ENCODE results near the gene OR2J3.

Gene OR2J3

DNA sequence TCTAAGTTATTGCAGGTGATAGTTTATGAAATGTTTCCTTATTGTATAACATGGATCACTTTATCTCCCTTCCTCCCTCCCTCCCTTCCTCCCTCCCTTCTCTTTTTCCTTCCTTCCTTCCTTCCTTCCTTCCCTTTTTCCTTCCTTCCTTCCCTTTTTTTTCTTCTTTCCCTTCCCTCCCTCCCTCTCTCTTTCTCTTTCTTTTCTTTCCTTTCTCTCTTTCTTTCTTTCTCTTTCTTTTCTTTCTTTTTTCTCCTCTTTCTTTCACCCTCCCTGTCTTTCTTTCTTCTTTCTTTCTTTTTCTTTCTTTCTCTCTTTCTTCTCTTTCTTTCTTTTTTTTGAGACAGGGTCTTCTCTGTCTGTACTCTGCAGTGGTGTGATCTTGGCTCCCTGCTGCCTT is 26.5 kb upstream of the OR2J3 start:
- TF ChIP-seq EZH2phosphoT487 (IDR thresholded peaks at IDR 0.05; ENCODE audit: borderline replicate concordance, low read length), result no peak
- TF ChIP-seq, protein P1, sequence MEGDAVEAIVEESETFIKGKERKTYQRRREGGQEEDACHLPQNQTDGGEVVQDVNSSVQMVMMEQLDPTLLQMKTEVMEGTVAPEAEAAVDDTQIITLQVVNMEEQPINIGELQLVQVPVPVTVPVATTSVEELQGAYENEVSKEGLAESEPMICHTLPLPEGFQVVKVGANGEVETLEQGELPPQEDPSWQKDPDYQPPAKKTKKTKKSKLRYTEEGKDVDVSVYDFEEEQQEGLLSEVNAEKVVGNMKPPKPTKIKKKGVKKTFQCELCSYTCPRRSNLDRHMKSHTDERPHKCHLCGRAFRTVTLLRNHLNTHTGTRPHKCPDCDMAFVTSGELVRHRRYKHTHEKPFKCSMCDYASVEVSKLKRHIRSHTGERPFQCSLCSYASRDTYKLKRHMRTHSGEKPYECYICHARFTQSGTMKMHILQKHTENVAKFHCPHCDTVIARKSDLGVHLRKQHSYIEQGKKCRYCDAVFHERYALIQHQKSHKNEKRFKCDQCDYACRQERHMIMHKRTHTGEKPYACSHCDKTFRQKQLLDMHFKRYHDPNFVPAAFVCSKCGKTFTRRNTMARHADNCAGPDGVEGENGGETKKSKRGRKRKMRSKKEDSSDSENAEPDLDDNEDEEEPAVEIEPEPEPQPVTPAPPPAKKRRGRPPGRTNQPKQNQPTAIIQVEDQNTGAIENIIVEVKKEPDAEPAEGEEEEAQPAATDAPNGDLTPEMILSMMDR (IDR thresholded peaks at IDR 0.05; ENCODE audit: low read depth, low read length, poor library complexity, severe bottlenecking), result no peak
- Histone ChIP-seq H3K9me2 (replicated peaks; ENCODE audit: control insufficient read depth, low read length) (no peaks in the 10 kb centered on the region), H3K4me3 (ENCODE audit: low read length) (no peak overlapping the region), H3K27me3 (ENCODE audit: control insufficient read depth, low read length) (no peaks in the 10 kb centered on the region), H3K79me2 (ENCODE audit: control insufficient read depth, low read length) (no peaks in the 10 kb centered on the region), H3K9me3 (ENCODE audit: control insufficient read depth, insufficient read depth, low read length) (no peaks in the 10 kb centered on the region), H3K4me2 (ENCODE audit: low read length) (no peak overlapping the region), H3K36me3 (ENCODE audit: control insufficient read depth, low read length) (no peaks in the 10 kb centered on the region), H3K4me1 (ENCODE audit: control insufficient read depth, low read length) (no peaks in the 10 kb centered on the region), H3F3A (ENCODE audit: control insufficient read depth, insufficient read depth) (no peaks in the 10 kb centered on the region), H4K20me1 (ENCODE audit: control insufficient read depth, insufficient read depth, low read depth, low read length) (no peaks in the 10 kb centered on the region), H3K27ac (ENCODE audit: low read depth, low read length) (no peak overlapping the region)

DNA sequence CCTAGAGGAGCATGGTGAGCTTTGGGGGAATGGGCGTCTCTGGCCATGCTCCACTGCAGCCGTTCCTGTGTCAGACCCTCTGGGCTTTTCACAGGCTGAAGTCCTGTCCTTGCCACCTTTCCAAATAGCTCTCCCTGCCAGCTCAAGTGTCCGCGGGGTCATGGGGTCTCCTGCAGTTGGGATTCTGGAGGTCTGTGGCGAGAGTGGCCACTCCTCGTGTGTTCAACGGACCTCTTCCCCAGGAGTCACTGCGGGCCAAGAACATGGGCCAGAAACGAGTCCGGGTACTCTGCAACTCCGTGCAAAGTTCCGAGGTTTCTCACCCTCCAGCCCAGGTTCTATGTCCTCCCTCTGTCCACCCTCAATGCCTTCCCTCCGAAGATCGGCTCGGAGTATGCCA is 25.4 kb upstream of the OR2J3 start:
- Histone ChIP-seq H3F3A (ENCODE audit: control insufficient read depth, insufficient read depth) (no peaks in the 10 kb centered on the region), H3K36me3 (ENCODE audit: control insufficient read depth, low read length) (no peaks in the 10 kb centered on the region), H4K20me1 (ENCODE audit: control insufficient read depth, insufficient read depth, low read depth, low read length) (no peaks in the 10 kb centered on the region), H3K27ac (ENCODE audit: low read depth, low read length) (no peak overlapping the region), H3K4me3 (ENCODE audit: low read length) (no peak overlapping the region), H3K4me2 (ENCODE audit: low read length) (no peak overlapping the region), H3K9me3 (ENCODE audit: control insufficient read depth, insufficient read depth, low read length) (no peaks in the 10 kb centered on the region), H3K27me3 (ENCODE audit: control insufficient read depth, low read length) (no peaks in the 10 kb centered on the region), H3K9me2 (replicated peaks; ENCODE audit: control insufficient read depth, low read length) (no peaks in the 10 kb centered on the region), H3K79me2 (ENCODE audit: control insufficient read depth, low read length) (no peaks in the 10 kb centered on the region), H3K4me1 (ENCODE audit: control insufficient read depth, low read length) (no peaks in the 10 kb centered on the region)
- TF ChIP-seq EZH2phosphoT487 (IDR thresholded peaks at IDR 0.05; ENCODE audit: borderline replicate concordance, low read length), result no peak
- TF ChIP-seq, protein P1 (IDR thresholded peaks at IDR 0.05; ENCODE audit: low read depth, low read length, poor library complexity, severe bottlenecking), result no peak

DNA sequence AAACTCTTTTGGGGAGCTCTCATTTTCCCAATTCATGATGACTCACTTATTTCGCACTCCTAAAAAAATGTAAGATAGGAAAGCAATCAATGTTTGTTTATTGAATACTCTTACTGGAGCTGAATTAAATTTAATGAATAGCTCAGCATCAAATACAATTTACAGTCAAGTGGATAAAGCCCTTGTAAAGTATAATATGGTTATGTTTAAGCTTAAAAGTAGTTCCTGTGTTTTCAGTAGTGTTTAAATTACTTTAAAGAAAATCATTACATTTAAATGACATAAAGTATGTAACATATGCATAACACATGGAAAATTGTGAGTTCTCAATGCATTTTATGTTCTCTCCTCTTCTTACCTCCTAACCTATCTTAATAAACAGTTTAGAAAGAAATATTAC is 20.6 kb upstream of the OR2J3 start, which contains the start of gene OR2B3:
TSS of gene OR2B3 (minus strand) at position 101 of the 400 bp plus-strand sequence. CDS start at position 36, 65 bp downstream.
- TF ChIP-seq, protein P1 (IDR thresholded peaks at IDR 0.05; ENCODE audit: low read depth, low read length, poor library complexity, severe bottlenecking), result no peak
- TF ChIP-seq EZH2phosphoT487 (IDR thresholded peaks at IDR 0.05; ENCODE audit: borderline replicate concordance, low read length), result no peak

More for the DNA sequence above, 20.6 kb upstream of the OR2J3 start, which contains the start of gene OR2B3:
- peaks cover 4% of the 10 kb centered on the region; the same call in 1 of the 2 replicates for H3K27me3 ChIP-seq (ENCODE audit: control insufficient read depth, low read length)
- no peaks in the 10 kb centered on the region for H3K36me3 ChIP-seq (ENCODE audit: control insufficient read depth, low read length)
- H3K9me2 ChIP-seq (replicated peaks; ENCODE audit: control insufficient read depth, low read length), result no peaks in the 10 kb centered on the region
- H3K4me3 ChIP-seq (ENCODE audit: low read length), result no peak within 1 kb of the TSS
- H3K9me3 ChIP-seq (ENCODE audit: control insufficient read depth, insufficient read depth, low read length), result no peaks in the 10 kb centered on the region
- H3K4me1 ChIP-seq (ENCODE audit: control insufficient read depth, low read length), result no peaks in the 10 kb centered on the region
- H4K20me1 ChIP-seq (ENCODE audit: control insufficient read depth, insufficient read depth, low read depth, low read length), result no peaks in the 10 kb centered on the region
- no peak within 1 kb of the TSS for H3K27ac ChIP-seq (ENCODE audit: low read depth, low read length)
- no peaks in the 10 kb centered on the region for H3F3A ChIP-seq (ENCODE audit: control insufficient read depth, insufficient read depth)
- H3K79me2 ChIP-seq (ENCODE audit: control insufficient read depth, low read length), result no peaks in the 10 kb centered on the region
- H3K4me2 ChIP-seq (ENCODE audit: low read length), result no peak within 1 kb of the TSS

Measured in DOHH2 (cell line).